DND-41 (cell line): ENCODE measurements around the gene UBE2D3.

Source experiments
- CTCF ChIP-seq: IDR thresholded peaks from 2 replicates; pipeline ENCODE4 v1.5.1; 2012; ENCODE audit warnings: borderline replicate concordance, low read length, moderate library complexity, mild to moderate bottlenecking; ENCODE audit not compliant: poor library complexity, severe bottlenecking; ENCODE audit errors: extremely low read depth
- EZH2 ChIP-seq: IDR thresholded peaks from 3 replicates; pipeline ENCODE4 v1.6.1; 2012; ENCODE audit warnings: borderline replicate concordance, low read depth, mild to moderate bottlenecking, moderate library complexity, low read length, inconsistent platforms; ENCODE audit not compliant: severe bottlenecking

- no peak for TF ChIP-seq CTCF
- TF ChIP-seq EZH2: no peak
These were observed 75.4 kb downstream of the UBE2D3 start for GRCh38 chr4:102751941-102752340.
